Activated CD4-positive, alpha-beta T cell treated with anti-CD3 and anti-CD28 coated beads, Interleukin-2, amount 50 U/mL, for 24 hours (primary cell): ENCODE measurements around the gene CBR3.

ENCODE experiments used
- DNase-seq, 2 donors: peaks; one replicate each; pipeline ENCODE4 v3.0.0-alpha.2; 2020; ENCODE audit warnings: low read depth in 1 of 2, low spot score in 1 of 2

CBR3 gene

GRCh38 chr21:36183144-36183795 lies 48.4 kb downstream of the CBR3 start:
- DNase-seq: no peak

GRCh38 chr21:36184545-36184944 lies 49.7 kb downstream of the CBR3 start:
- no peak for DNase-seq

GRCh38 chr21:36185523-36185922 lies 50.6 kb downstream of the CBR3 start:
- DNase-seq: no peak

- DNase-seq: no peak
These were observed 51.2 kb downstream of the CBR3 start for GRCh38 chr21:36186081-36186480.

GRCh38 chr21:36186506-36187399 lies 51.9 kb downstream of the CBR3 start:
- no peak for DNase-seq

GRCh38 chr21:36188081-36188681 lies 53.3 kb downstream of the CBR3 start:
- DNase-seq: no peak

- no peak for DNase-seq
These were observed 54.1 kb downstream of the CBR3 start for GRCh38 chr21:36188937-36189336.

GRCh38 chr21:36190736-36191135 lies 55.9 kb downstream of the CBR3 start:
- DNase-seq: no peak

GRCh38 chr21:36193200-36193599 lies 58.3 kb downstream of the CBR3 start:
- DNase-seq: no peak

- DNase-seq: no peak
These were observed 59.1 kb downstream of the CBR3 start for GRCh38 chr21:36194024-36194423.

- no peak for DNase-seq
These were observed 60.7 kb downstream of the CBR3 start for GRCh38 chr21:36195613-36196012.
